ENCODE measurements around the gene UXS1. TPM values are rescaled to one million over a fixed set of nuclear protein-coding genes. Genes with fewer than 3 reads are reported as not detected.

The UXS1 gene
- total RNA-seq, 1 donor from 2014 or later = 68.3 TPM

GRCh38 chr2:106065268-106065982, 128.7 kb downstream of the UXS1 start:
- peak overlapping the region; percentile 78 for H3K4me3 Mint-ChIP-seq (ENCODE audit: unreplicated experiment)

GRCh38 chr2:106063181-106063580, 130.9 kb downstream of the UXS1 start:
- TF ChIP-seq CTCF (IDR thresholded peaks at IDR 0.05; ENCODE audit: partially characterized antibody, unreplicated experiment) = no peak
- H3K9me3 Mint-ChIP-seq (ENCODE audit: unreplicated experiment) = peaks cover 9% of the 10 kb centered on the region
- H3K27me3 Mint-ChIP-seq (ENCODE audit: unreplicated experiment) = peaks cover 5% of the 10 kb centered on the region
- DNase-seq = no peak
- H3K36me3 Mint-ChIP-seq (ENCODE audit: unreplicated experiment) = no peaks in the 10 kb centered on the region
- peaks cover 9% of the 10 kb centered on the region for H3K4me1 Mint-ChIP-seq (ENCODE audit: low read depth, unreplicated experiment)
- no peak overlapping the region for H3K4me3 Mint-ChIP-seq (ENCODE audit: unreplicated experiment)
- H3K27ac Mint-ChIP-seq (ENCODE audit: unreplicated experiment) = no peak overlapping the region

More at GRCh38 chr2:106065268-106065982, 128.7 kb downstream of the UXS1 start:
- Mint-ChIP-seq H3K36me3 (ENCODE audit: unreplicated experiment) (no peaks in the 10 kb centered on the region), H3K9me3 (ENCODE audit: unreplicated experiment) (peaks cover 19% of the 10 kb centered on the region), H3K27me3 (ENCODE audit: unreplicated experiment) (peaks cover 11% of the 10 kb centered on the region), H3K27ac (ENCODE audit: unreplicated experiment) (no peak overlapping the region), H3K4me1 (ENCODE audit: low read depth, unreplicated experiment) (peaks cover 23% of the 10 kb centered on the region)
- no peak for TF ChIP-seq CTCF (IDR thresholded peaks at IDR 0.05; ENCODE audit: partially characterized antibody, unreplicated experiment)
- peak; percentile 42 for DNase-seq

GRCh38 chr2:106062627-106063026, 131.5 kb downstream of the UXS1 start:
- Mint-ChIP-seq H3K27me3 (ENCODE audit: unreplicated experiment) (peaks cover 5% of the 10 kb centered on the region), H3K9me3 (ENCODE audit: unreplicated experiment) (peaks cover 6% of the 10 kb centered on the region), H3K36me3 (ENCODE audit: unreplicated experiment) (no peaks in the 10 kb centered on the region), H3K27ac (ENCODE audit: unreplicated experiment) (no peak overlapping the region), H3K4me3 (ENCODE audit: unreplicated experiment) (no peak overlapping the region), H3K4me1 (ENCODE audit: low read depth, unreplicated experiment) (peaks cover 6% of the 10 kb centered on the region)
- no peak for TF ChIP-seq CTCF (IDR thresholded peaks at IDR 0.05; ENCODE audit: partially characterized antibody, unreplicated experiment)
- DNase-seq = no peak

GRCh38 chr2:106061611-106062349, 132.3 kb downstream of the UXS1 start:
- peaks cover 6% of the 10 kb centered on the region for H3K27me3 Mint-ChIP-seq (ENCODE audit: unreplicated experiment)
- H3K4me3 Mint-ChIP-seq (ENCODE audit: unreplicated experiment) = no peak overlapping the region
- H3K27ac Mint-ChIP-seq (ENCODE audit: unreplicated experiment) = no peak overlapping the region
- DNase-seq = no peak
- H3K4me1 Mint-ChIP-seq (ENCODE audit: low read depth, unreplicated experiment) = peaks cover 6% of the 10 kb centered on the region
- no peak for TF ChIP-seq CTCF (IDR thresholded peaks at IDR 0.05; ENCODE audit: partially characterized antibody, unreplicated experiment)
- peaks cover 6% of the 10 kb centered on the region for H3K9me3 Mint-ChIP-seq (ENCODE audit: unreplicated experiment)
- no peaks in the 10 kb centered on the region for H3K36me3 Mint-ChIP-seq (ENCODE audit: unreplicated experiment)

Measured in glutamatergic neuron (in vitro differentiated cells).